IMR-90 (cell line): ENCODE measurements around the gene CUX1. TPM values are rescaled to one million over a fixed set of nuclear protein-coding genes. Genes with fewer than 3 reads are reported as not detected.
A peak's percentile ranks its signal among the peaks of the same experiment; 100 is the strongest.

Source experiments
- ATAC-seq: fragments of 200-7000 bp; cut with Tn5 transposase; 2 replicates; pipeline ENCODE4 v1.9.1; 2020; ENCODE audit warnings: low read depth, mild to moderate bottlenecking, moderate library complexity
- BruUV-seq: library from RNA; stranded (reverse); fragments of 400-500 nt; replicated peaks from 2 replicates; lab custom pipeline; 2021; lab: Mats Ljungman, UMichigan
- CTCF ChIA-PET: fragments of 300-600 bp; formaldehyde crosslinking; extraction: SDS; loops from one replicate; lab custom pipeline; 2021; ENCODE audit warnings: antibody characterized with exemption; lab: Yijun Ruan, JAX
- POLR2A ChIA-PET: fragments of 300-600 bp; sonication (Branson Sonifier 250); formaldehyde crosslinking; loops from one replicate; lab custom pipeline; 2022; ENCODE audit warnings: antibody characterized with exemption; ENCODE audit not compliant: unreplicated experiment; lab: Charles Lee
- DNase-seq: peaks from one replicate; pipeline ENCODE4 v3.0.0; 2013
- H2AFZ ChIP-seq: replicated peaks from 2 replicates; pipeline ENCODE3; 2013; ENCODE audit warnings: low read length, mild to moderate bottlenecking; ENCODE audit not compliant: poor library complexity
- H2AK5ac ChIP-seq: 2 replicates; pipeline ENCODE4 v1.6.1; 2013; ENCODE audit warnings: low read depth, low read length, inconsistent platforms
- H2AK9ac ChIP-seq: replicated peaks from 2 replicates; pipeline ENCODE3; 2013; ENCODE audit warnings: mild to moderate bottlenecking, low read depth, low read length, moderate library complexity; ENCODE audit not compliant: poor library complexity
- H2BK120ac ChIP-seq: 2 replicates; pipeline ENCODE4 v1.6.1; 2013; ENCODE audit warnings: low read depth, low read length, inconsistent platforms
- H2BK15ac ChIP-seq: 3 replicates; pipeline ENCODE4 v1.6.1; 2013; ENCODE audit warnings: low read depth, low read length, inconsistent platforms
- H2BK20ac ChIP-seq: 2 replicates; pipeline ENCODE4 v1.6.1; 2013; ENCODE audit warnings: low read depth, mild to moderate bottlenecking, inconsistent platforms, low read length, moderate library complexity
- H2BK5ac ChIP-seq: 2 replicates; pipeline ENCODE4 v1.6.1; 2013; ENCODE audit warnings: mild to moderate bottlenecking, low read depth, low read length, inconsistent platforms; ENCODE audit not compliant: poor library complexity, severe bottlenecking
- H3K14ac ChIP-seq: replicated peaks from 2 replicates; pipeline ENCODE4 v1.6.1; 2013; ENCODE audit warnings: low read depth, low read length, inconsistent platforms
- H3K18ac ChIP-seq: 2 replicates; pipeline ENCODE4 v1.6.1; 2013; ENCODE audit warnings: low read depth, low read length, control low read depth
- H3K23ac ChIP-seq: 2 replicates; pipeline ENCODE4 v1.6.1; 2013; ENCODE audit warnings: low read depth, low read length, inconsistent platforms
- H3K27ac ChIP-seq: 2 replicates; pipeline ENCODE4 v1.5.1; 2013; ENCODE audit warnings: mild to moderate bottlenecking, control low read depth, low read length; ENCODE audit not compliant: insufficient read depth
- H3K27me3 ChIP-seq: 2 replicates; pipeline ENCODE4 v1.6.1; 2013; ENCODE audit warnings: low read length; ENCODE audit not compliant: control insufficient read depth, insufficient read depth
- H3K36me3 ChIP-seq: 2 replicates; pipeline ENCODE4 v1.6.1; 2013; ENCODE audit warnings: low read length, mixed read lengths; ENCODE audit not compliant: control insufficient read depth, insufficient read depth
- H3K4ac ChIP-seq: 2 replicates; pipeline ENCODE4 v1.6.1; 2013; ENCODE audit warnings: low read depth, low read length, inconsistent platforms
- H3K4me1 ChIP-seq: 2 replicates; pipeline ENCODE4 v1.6.1; 2013; ENCODE audit warnings: low read length, mixed read lengths; ENCODE audit not compliant: control insufficient read depth, insufficient read depth
- H3K4me2 ChIP-seq: 2 replicates; pipeline ENCODE4 v1.6.1; 2013; ENCODE audit warnings: low read depth, mild to moderate bottlenecking, control low read depth, low read length, moderate library complexity
- H3K4me3 ChIP-seq: 2 replicates; pipeline ENCODE4 v1.5.1; 2013; ENCODE audit warnings: low read depth, mild to moderate bottlenecking, control low read depth, low read length, moderate library complexity; ENCODE audit not compliant: insufficient read depth
- H3K56ac ChIP-seq: 2 replicates; pipeline ENCODE4 v1.6.1; 2013; ENCODE audit warnings: low read length, inconsistent platforms; ENCODE audit not compliant: insufficient read depth; ENCODE audit errors: extremely low read depth
- H3K79me1 ChIP-seq, 2 experiments: 2 replicates each; pipeline ENCODE4 v1.6.1; 2013; ENCODE audit warnings: low read length in 2 of 2, inconsistent platforms in 1 of 2, low read depth in 1 of 2
- H3K9ac ChIP-seq: 2 replicates; pipeline ENCODE4 v1.6.1; 2013; ENCODE audit warnings: low read depth, low read length, control low read depth
- H3K9me1 ChIP-seq: 2 replicates; pipeline ENCODE4 v1.6.1; 2013; ENCODE audit warnings: low read length, inconsistent platforms; ENCODE audit not compliant: insufficient read depth
- H3K9me3 ChIP-seq: 2 replicates; pipeline ENCODE4 v1.6.1; 2013; ENCODE audit warnings: low read length; ENCODE audit not compliant: control insufficient read depth, insufficient read depth
- H4K20me1 ChIP-seq: 2 replicates; pipeline ENCODE4 v1.6.1; 2013; ENCODE audit warnings: low read length, inconsistent platforms; ENCODE audit not compliant: insufficient read depth
- H4K5ac ChIP-seq: 2 replicates; pipeline ENCODE4 v1.6.1; 2013; ENCODE audit warnings: mild to moderate bottlenecking, low read depth, low read length, control low read depth
- H4K8ac ChIP-seq, 2 experiments: 2 replicates each; pipeline ENCODE4 v1.6.1; 2013; ENCODE audit warnings: low read depth in 2 of 2, low read length in 2 of 2, control low read depth in 1 of 2, inconsistent platforms in 1 of 2
- H4K91ac ChIP-seq: 2 replicates; pipeline ENCODE4 v1.6.1; 2013; ENCODE audit warnings: low read depth, low read length, inconsistent platforms; ENCODE audit not compliant: insufficient read depth
- CEBPB ChIP-seq: IDR thresholded peaks from 2 replicates; pipeline ENCODE4 v1.6.1; 2012; ENCODE audit warnings: low read depth, low read length, improper control_type of control experiment
- FOS ChIP-seq: fragments of 150-350 bp; IDR thresholded peaks from 2 replicates; pipeline ENCODE4 v1.6.1; 2016; ENCODE audit warnings: low read depth, low read length
- WGBS, 2 experiments: methylation state at CpG; one replicate each; pipeline versions ENCODE4 v1.1.5 to v1.1.7; 2013; ENCODE audit warnings: missing lambda C conversion rate in 2 of 2; ENCODE audit not compliant: insufficient read length in 1 of 2; ENCODE audit errors: extremely low coverage in 2 of 2; 5-methylcytosine and 5-hydroxymethylcytosine counted together
- dilution Hi-C: fragments of 300-500 bp; cut with HindIII; formaldehyde crosslinking; loops from one replicate; pipeline ENCODE4 v1.14.3; 2018; ENCODE audit warnings: low sequenced_read_pairs; ENCODE audit not compliant: unreplicated experiment
- in situ Hi-C: fragments of 300-500 bp; cut with MboI; formaldehyde crosslinking; loops from 3 replicates; pipeline ENCODE4 v1.14.3; 2019; ENCODE audit warnings: low sequenced_read_pairs, inconsistent platforms, mixed read lengths
- intact Hi-C: fragments of 100-400 bp; cut with micrococcal nuclease; formaldehyde crosslinking; loops from 2 replicates; pipeline ENCODE4 v1.10.0; 2022
- polyA plus RNA-seq, 3 experiments: library from polyadenylated mRNA; depleted of rRNA; stranded (reverse); fragments of >200 nt; gene quantifications; 2 replicates each; pipeline ENCODE4 v1.2.3, GENCODE V29; 2012; ENCODE audit warnings: low replicate concordance in 1 of 3
- total RNA-seq: library from RNA; depleted of rRNA; stranded (reverse); fragments of >200 nt; gene quantifications from 2 replicates; pipeline ENCODE4 v1.2.3, GENCODE V29; 2012

Gene CUX1
- total and polyA plus RNA-seq, 2 of the 4 experiments (the other 2 are of a cell fraction) = 19.7 to 46.4 TPM

GRCh38 chr7:101927389-101927788, 110.0 kb downstream of the CUX1 start:
- H3K36me3 ChIP-seq = peaks cover 2% of the 10 kb centered on the region; the same call in 1 of the 2 replicates
- ATAC-seq (no peak), DNase-seq (no peak)
- H3K23ac ChIP-seq = no peak overlapping the region
- H2BK20ac ChIP-seq = no peak overlapping the region
- H3K9me1 ChIP-seq = peaks cover 23% of the 10 kb centered on the region
- H4K20me1 ChIP-seq = peaks cover 16% of the 10 kb centered on the region
- no peak overlapping the region for H4K5ac ChIP-seq
- no peak overlapping the region for H3K4me2 ChIP-seq
- CTCF ChIA-PET = no interaction called here
- intact Hi-C loops (loop anchor here (10.0 kb wide), 1 partner anchor 117 kb away; no protein-coding TSS in a partner anchor), in situ Hi-C loops (no loop called here), dilution Hi-C loops (no loop called here)
- H3K9me3 ChIP-seq = peaks cover 2% of the 10 kb centered on the region; the same call in 1 of the 2 replicates
- H2AFZ ChIP-seq = no peak overlapping the region
- peak; percentile 47 for TF ChIP-seq CEBPB
- no peak for TF ChIP-seq FOS
- POLR2A ChIA-PET = interaction anchor here (0.6 kb wide), 1 partner anchor 106 kb away, joined by 10 read pairs; no protein-coding TSS in a partner anchor
- no peak overlapping the region for H2AK5ac ChIP-seq
- H2BK120ac ChIP-seq = no peak overlapping the region
- H3K9ac ChIP-seq = no peak overlapping the region
- no peak overlapping the region for H3K18ac ChIP-seq
- no peak overlapping the region for H3K14ac ChIP-seq
- H2AK9ac ChIP-seq = no peak overlapping the region
- no peak overlapping the region for H3K4me3 ChIP-seq
- H3K27me3 ChIP-seq = no peaks in the 10 kb centered on the region
- no peak overlapping the region for H3K4ac ChIP-seq
- H2BK5ac ChIP-seq = no peak overlapping the region
- H3K4me1 ChIP-seq = peaks cover 18% of the 10 kb centered on the region
- H4K91ac ChIP-seq = no peak overlapping the region
- H4K8ac ChIP-seq = no peak overlapping the region
- WGBS, 2 experiments = 80% methylated on average over 2 of the region's 6 CpGs; no CpG with 5 or more reads in 1 of the 2 experiments
- BruUV-seq = no TSS peak
- H3K56ac ChIP-seq = no peak overlapping the region
- H2BK15ac ChIP-seq = no peak overlapping the region
- H3K79me1 ChIP-seq = peaks cover 50 to 72% of the 10 kb centered on the region in 2 experiments
- H3K27ac ChIP-seq = no peak overlapping the region
